ENCODE measurements around the gene NPHP4.

Gene NPHP4

GRCh38 chr1:5992026-5992813 lies at the start of gene NPHP4:
Gene NPHP4 (minus strand): TSS chr1:5992425. CDS start chr1:5986289, 6,136 bp downstream.
- H3K4me1 Mint-ChIP-seq (ENCODE audit: low read depth) = peaks cover 23% of the 10 kb centered on the region
- H3K36me3 Mint-ChIP-seq (ENCODE audit: low read depth) = peaks cover 3% of the 10 kb centered on the region
- H3K27me3 Mint-ChIP-seq (ENCODE audit: low read depth) = no peaks in the 10 kb centered on the region
- H3K9me3 Mint-ChIP-seq = no peaks in the 10 kb centered on the region
- peak within 1 kb of the TSS; percentile 93 for H3K4me3 Mint-ChIP-seq
- H3K27ac Mint-ChIP-seq = peak within 1 kb of the TSS; percentile 98

DNA sequence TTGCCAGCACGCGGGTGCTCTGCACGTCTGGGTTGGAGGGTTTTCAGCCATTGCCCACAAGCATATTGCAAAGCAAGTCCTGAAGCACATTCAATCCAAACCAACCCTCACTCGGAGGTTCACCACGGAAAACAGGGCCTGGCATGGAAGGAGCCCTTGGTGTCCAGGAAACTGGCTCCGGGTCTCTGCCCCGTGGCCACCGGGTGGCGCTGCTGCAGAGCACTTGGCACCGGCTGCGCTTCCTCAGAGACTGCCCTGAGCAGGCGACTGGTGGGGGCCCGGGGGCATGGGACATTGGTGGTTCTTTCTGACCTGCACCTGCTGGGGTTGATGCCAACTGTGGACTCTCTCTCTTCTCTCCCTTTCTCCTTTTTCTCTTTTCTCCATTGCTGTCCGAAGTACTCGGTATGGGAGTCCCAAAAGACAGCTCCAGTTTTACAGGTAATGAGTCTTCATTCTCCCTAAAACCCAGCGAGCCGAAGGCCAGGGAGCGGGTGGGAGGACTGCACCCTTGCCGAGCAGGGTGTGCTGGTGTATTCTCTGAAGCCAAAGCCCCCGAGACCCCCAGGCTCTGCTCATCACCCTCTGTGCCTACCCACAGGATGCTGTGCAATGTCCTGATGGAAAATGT lies 49.3 kb upstream of the NPHP4 start:
- peaks cover 17% of the 10 kb centered on the region for H3K4me1 Mint-ChIP-seq (ENCODE audit: low read depth)
- H3K4me3 Mint-ChIP-seq = no peak overlapping the region
- no peaks in the 10 kb centered on the region for H3K27me3 Mint-ChIP-seq (ENCODE audit: low read depth)
- no peaks in the 10 kb centered on the region for H3K9me3 Mint-ChIP-seq
- H3K27ac Mint-ChIP-seq = no peak overlapping the region
- peaks cover 31% of the 10 kb centered on the region for H3K36me3 Mint-ChIP-seq (ENCODE audit: low read depth)

DNA sequence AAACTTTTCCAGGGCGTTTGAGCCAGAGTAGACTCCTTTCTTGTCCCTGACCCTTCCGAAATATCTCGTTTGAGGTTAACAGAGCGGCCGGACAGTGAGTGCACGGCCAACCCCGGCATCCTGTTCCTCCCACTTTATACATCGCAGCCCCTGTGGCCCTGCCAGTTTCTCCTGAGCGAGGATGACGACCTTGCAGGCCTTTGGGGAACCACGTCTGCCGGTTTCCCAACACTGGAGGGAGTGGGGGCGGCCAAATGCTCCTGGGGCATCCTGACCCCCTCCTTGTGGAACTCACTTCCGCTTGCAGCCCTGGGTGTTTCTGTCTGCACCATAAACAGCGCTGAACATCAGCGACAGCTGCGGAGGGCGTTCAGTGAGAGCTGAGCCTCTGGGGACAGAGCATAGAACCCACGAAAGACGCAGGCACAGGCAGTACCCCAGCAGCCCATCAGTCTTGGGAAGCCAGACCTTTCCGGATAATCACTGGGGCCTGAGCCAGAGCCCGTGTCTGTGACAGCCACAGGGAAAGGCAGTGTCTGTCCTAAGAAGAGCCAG lies 48.7 kb upstream of the NPHP4 start:
- no peak overlapping the region for H3K27ac Mint-ChIP-seq
- peaks cover 22% of the 10 kb centered on the region for H3K4me1 Mint-ChIP-seq (ENCODE audit: low read depth)
- peaks cover 29% of the 10 kb centered on the region for H3K36me3 Mint-ChIP-seq (ENCODE audit: low read depth)
- H3K4me3 Mint-ChIP-seq = no peak overlapping the region
- no peaks in the 10 kb centered on the region for H3K27me3 Mint-ChIP-seq (ENCODE audit: low read depth)
- no peaks in the 10 kb centered on the region for H3K9me3 Mint-ChIP-seq

DNA sequence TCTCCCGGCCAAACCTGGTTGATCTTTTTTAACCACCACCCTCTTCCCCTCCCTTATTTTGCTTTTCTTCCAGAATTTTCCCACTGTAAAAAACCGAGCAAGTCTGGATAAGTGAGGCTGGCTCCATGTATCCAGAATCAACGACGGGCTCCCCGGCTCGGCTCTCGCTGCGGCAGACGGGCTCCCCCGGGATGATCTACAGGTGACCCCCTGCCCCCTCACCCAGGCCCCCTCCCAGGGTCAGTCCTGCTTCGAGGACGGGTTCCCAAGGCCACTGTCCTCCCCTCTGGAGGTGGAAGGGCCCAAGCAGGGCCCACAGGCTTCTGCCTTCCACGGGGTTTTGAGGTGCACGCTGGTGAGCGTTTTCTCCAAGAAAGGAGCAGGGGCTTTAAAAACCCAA lies 48.2 kb upstream of the NPHP4 start:
- H3K27ac Mint-ChIP-seq = no peak overlapping the region
- H3K9me3 Mint-ChIP-seq = no peaks in the 10 kb centered on the region
- H3K27me3 Mint-ChIP-seq (ENCODE audit: low read depth) = no peaks in the 10 kb centered on the region
- H3K4me1 Mint-ChIP-seq (ENCODE audit: low read depth) = peaks cover 25% of the 10 kb centered on the region
- peaks cover 28% of the 10 kb centered on the region for H3K36me3 Mint-ChIP-seq (ENCODE audit: low read depth)
- no peak overlapping the region for H3K4me3 Mint-ChIP-seq

DNA sequence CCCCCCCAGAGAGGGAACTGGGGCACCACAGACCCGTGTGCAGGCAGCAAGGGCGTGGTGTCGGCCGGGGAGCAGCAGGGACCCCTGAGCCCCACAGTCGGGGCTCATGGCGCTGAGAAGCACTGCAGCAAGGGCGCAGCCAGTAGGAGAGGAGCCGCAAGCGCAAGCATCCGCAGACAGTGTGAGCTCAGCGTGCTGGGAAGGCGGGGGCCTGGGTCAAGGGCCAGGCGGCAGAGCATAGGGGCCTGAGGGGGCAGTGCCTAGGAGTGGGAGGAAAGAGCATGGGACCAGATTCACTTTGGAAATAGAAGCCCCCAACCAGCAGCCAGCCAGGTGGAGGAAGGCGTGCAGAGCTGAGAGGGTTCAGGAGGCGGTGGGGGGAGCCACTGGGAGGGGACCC lies 46.8 kb upstream of the NPHP4 start:
- no peak overlapping the region for H3K4me3 Mint-ChIP-seq
- H3K36me3 Mint-ChIP-seq (ENCODE audit: low read depth) = peaks cover 21% of the 10 kb centered on the region
- H3K27me3 Mint-ChIP-seq (ENCODE audit: low read depth) = no peaks in the 10 kb centered on the region
- no peaks in the 10 kb centered on the region for H3K9me3 Mint-ChIP-seq
- H3K4me1 Mint-ChIP-seq (ENCODE audit: low read depth) = peaks cover 33% of the 10 kb centered on the region
- H3K27ac Mint-ChIP-seq = no peak overlapping the region

DNA sequence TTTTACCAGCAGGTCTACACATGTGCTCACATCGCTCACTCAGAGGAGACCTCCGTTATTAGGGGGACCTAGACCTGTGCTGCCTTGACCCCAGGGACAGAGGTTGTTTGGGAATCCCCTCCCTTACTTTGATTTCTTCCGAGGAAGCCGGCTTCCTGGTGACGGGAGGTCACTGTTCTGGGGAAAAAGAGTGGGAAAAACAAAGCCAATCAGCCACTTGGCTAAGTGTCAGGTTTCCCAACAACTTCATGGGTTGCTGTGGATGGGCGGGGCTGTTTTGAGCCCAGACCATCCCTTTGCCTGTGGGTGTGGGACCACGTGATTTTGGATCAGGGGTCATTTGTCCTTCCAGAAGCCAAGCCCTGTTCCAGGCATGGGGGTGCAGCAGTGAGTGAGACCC lies 46.4 kb upstream of the NPHP4 start:
- H3K27ac Mint-ChIP-seq = no peak overlapping the region
- peaks cover 17% of the 10 kb centered on the region for H3K36me3 Mint-ChIP-seq (ENCODE audit: low read depth)
- no peaks in the 10 kb centered on the region for H3K27me3 Mint-ChIP-seq (ENCODE audit: low read depth)
- peaks cover 32% of the 10 kb centered on the region for H3K4me1 Mint-ChIP-seq (ENCODE audit: low read depth)
- H3K4me3 Mint-ChIP-seq = no peak overlapping the region
- no peaks in the 10 kb centered on the region for H3K9me3 Mint-ChIP-seq

DNA sequence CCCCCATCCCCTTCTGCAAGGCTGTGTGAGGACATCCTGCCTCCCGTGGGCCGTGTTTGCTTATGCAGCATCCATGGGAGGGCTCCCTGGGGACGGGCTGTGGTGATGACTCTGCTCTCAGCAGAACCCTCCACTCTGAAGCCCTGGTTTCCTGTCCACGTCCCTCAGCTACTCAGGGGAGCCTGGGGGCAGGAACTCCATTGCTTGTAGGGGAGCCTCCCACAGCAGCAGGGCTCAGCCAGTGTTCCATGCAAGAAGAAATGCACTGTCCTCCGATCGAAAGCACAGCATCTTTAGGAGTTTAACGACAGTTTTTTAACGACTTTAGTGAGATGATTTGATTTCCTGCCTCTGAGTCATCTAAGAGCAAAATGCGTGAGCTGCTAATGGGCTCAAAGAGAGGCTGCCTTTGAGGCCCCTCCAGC lies 45.1 kb upstream of the NPHP4 start:
- peaks cover 41% of the 10 kb centered on the region for H3K4me1 Mint-ChIP-seq (ENCODE audit: low read depth)
- H3K36me3 Mint-ChIP-seq (ENCODE audit: low read depth) = peaks cover 16% of the 10 kb centered on the region
- H3K27me3 Mint-ChIP-seq (ENCODE audit: low read depth) = no peaks in the 10 kb centered on the region
- H3K4me3 Mint-ChIP-seq = no peak overlapping the region
- H3K27ac Mint-ChIP-seq = peak overlapping the region; percentile 27
- no peaks in the 10 kb centered on the region for H3K9me3 Mint-ChIP-seq

GRCh38 chr1:6035719-6036118 lies 43.5 kb upstream of the NPHP4 start:
- peak overlapping the region; percentile 0 for H3K27ac Mint-ChIP-seq
- H3K36me3 Mint-ChIP-seq (ENCODE audit: low read depth) = peaks cover 17% of the 10 kb centered on the region
- H3K27me3 Mint-ChIP-seq (ENCODE audit: low read depth) = no peaks in the 10 kb centered on the region

DNA sequence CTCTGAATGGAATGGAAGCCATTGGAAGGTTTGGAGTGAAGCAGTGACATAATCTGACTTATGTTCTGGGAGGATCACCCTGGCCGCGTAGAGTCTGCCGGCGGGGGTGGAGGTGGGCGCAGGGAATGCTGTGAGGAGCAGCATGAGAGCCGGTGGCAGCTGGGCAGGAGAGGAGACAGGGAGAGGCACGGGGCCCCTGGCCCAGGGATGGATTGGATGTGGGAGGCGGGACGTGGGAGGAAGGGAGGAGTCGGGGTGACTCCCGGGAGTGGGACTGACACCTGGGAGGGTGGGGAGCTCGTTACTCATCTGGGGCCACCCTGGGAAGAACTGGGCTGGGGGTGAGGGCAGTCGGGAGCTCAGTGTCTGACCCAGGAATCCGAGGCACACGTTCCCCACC lies 43.1 kb upstream of the NPHP4 start:
- peaks cover 21% of the 10 kb centered on the region for H3K36me3 Mint-ChIP-seq (ENCODE audit: low read depth)
- no peaks in the 10 kb centered on the region for H3K27me3 Mint-ChIP-seq (ENCODE audit: low read depth)
- peak overlapping the region; percentile 67 for H3K27ac Mint-ChIP-seq
- H3K4me1 Mint-ChIP-seq (ENCODE audit: low read depth) = peaks cover 53% of the 10 kb centered on the region
- no peak overlapping the region for H3K4me3 Mint-ChIP-seq
- no peaks in the 10 kb centered on the region for H3K9me3 Mint-ChIP-seq

More at GRCh38 chr1:6035719-6036118, 43.5 kb upstream of the NPHP4 start:
- H3K4me3 Mint-ChIP-seq = no peak overlapping the region
- H3K9me3 Mint-ChIP-seq = no peaks in the 10 kb centered on the region
- peaks cover 49% of the 10 kb centered on the region for H3K4me1 Mint-ChIP-seq (ENCODE audit: low read depth)

DNA sequence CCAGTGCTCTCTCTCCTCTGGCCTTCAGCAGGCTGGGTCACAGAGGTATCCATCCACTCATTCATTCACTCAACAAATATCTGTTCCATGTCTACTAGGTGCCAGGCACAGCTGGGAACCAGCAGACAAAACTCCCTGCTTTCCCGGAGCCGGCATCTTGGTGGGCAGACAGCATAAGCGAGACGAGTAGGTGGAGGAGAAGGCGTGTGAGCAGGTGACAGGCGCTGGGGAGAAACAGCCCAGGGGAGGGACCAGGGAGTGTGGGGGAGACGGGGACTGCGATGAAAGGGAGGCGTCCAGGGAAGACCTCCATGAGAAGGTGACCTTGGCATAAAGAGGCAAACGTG lies 42.5 kb upstream of the NPHP4 start:
- Mint-ChIP-seq H3K4me3 (no peak overlapping the region), H3K4me1 (ENCODE audit: low read depth) (peaks cover 58% of the 10 kb centered on the region), H3K27me3 (ENCODE audit: low read depth) (no peaks in the 10 kb centered on the region), H3K27ac (peak overlapping the region; percentile 67), H3K36me3 (ENCODE audit: low read depth) (peaks cover 25% of the 10 kb centered on the region), H3K9me3 (no peaks in the 10 kb centered on the region)

- peaks cover 62% of the 10 kb centered on the region for H3K4me1 Mint-ChIP-seq (ENCODE audit: low read depth)
- H3K9me3 Mint-ChIP-seq = no peaks in the 10 kb centered on the region
These were observed 41.9 kb upstream of the NPHP4 start for GRCh38 chr1:6033986-6034749.

DNA sequence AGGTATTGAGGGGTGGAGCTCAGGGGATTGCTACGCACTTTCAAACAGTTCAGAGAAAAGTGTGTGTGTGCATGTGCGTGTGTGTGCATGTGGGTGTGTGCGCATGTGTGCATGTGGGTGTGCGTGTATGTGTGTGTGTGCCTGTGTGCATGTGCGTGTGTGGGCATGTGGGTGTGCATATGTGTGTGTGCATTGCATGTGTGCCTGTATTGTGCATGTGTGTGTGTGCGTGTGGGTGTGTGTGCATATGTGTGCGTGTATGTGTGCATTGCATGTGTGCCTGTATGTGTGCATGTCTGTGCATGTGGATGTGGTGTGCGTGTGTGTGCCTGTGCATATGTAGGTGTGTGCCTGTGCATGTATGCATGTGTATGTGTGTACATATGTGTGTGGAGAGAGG lies 40.9 kb upstream of the NPHP4 start:
- peaks cover 69% of the 10 kb centered on the region for H3K4me1 Mint-ChIP-seq (ENCODE audit: low read depth)
- no peaks in the 10 kb centered on the region for H3K27me3 Mint-ChIP-seq (ENCODE audit: low read depth)
- no peak overlapping the region for H3K4me3 Mint-ChIP-seq
- H3K36me3 Mint-ChIP-seq (ENCODE audit: low read depth) = peaks cover 34% of the 10 kb centered on the region
- H3K27ac Mint-ChIP-seq = peak overlapping the region; percentile 2
- no peaks in the 10 kb centered on the region for H3K9me3 Mint-ChIP-seq

More at GRCh38 chr1:6033986-6034749, 41.9 kb upstream of the NPHP4 start:
- no peak overlapping the region for H3K4me3 Mint-ChIP-seq
- no peaks in the 10 kb centered on the region for H3K27me3 Mint-ChIP-seq (ENCODE audit: low read depth)
- no peak overlapping the region for H3K27ac Mint-ChIP-seq
- H3K36me3 Mint-ChIP-seq (ENCODE audit: low read depth) = peaks cover 29% of the 10 kb centered on the region

- Mint-ChIP-seq H3K4me3 (peak overlapping the region; percentile 57), H3K36me3 (ENCODE audit: low read depth) (peaks cover 39% of the 10 kb centered on the region), H3K27me3 (ENCODE audit: low read depth) (no peaks in the 10 kb centered on the region), H3K4me1 (ENCODE audit: low read depth) (peaks cover 60% of the 10 kb centered on the region), H3K27ac (peak overlapping the region; percentile 73), H3K9me3 (no peaks in the 10 kb centered on the region)
These were observed 38.5 kb upstream of the NPHP4 start for GRCh38 chr1:6030547-6031261.

GRCh38 chr1:6030132-6030531 lies 37.9 kb upstream of the NPHP4 start:
- Mint-ChIP-seq H3K9me3 (no peaks in the 10 kb centered on the region), H3K4me3 (peak overlapping the region; percentile 57), H3K4me1 (ENCODE audit: low read depth) (peaks cover 59% of the 10 kb centered on the region), H3K27ac (peak overlapping the region; percentile 69), H3K36me3 (ENCODE audit: low read depth) (peaks cover 38% of the 10 kb centered on the region), H3K27me3 (ENCODE audit: low read depth) (no peaks in the 10 kb centered on the region)
